A549 (cell line): ENCODE measurements around the gene TAF11L14. TPM values are rescaled to one million over a fixed set of nuclear protein-coding genes. Genes with fewer than 3 reads are reported as not detected.
"Not testable (repeated sequence)": the region's sequence is repeated elsewhere in the genome, so short reads cannot be mapped to it uniquely, and the experiment has no call there.

ENCODE experiments used
- ATAC-seq, 2 experiments: fragments of 200-7000 bp in 1 of 2; fragments of >200 bp in 1 of 2; cut with Nextera tagmentation in 1 of 2; cut with Tn5 transposase in 1 of 2; 3 replicates each; pipeline versions ENCODE4 v1.8.0 to v1.9.1; 2018 to 2020; ENCODE audit warnings: mild to moderate bottlenecking in 1 of 2, moderate library complexity in 1 of 2
- CTCF ChIA-PET: fragments of 300-600 bp; sonication (Branson Sonifier 250); formaldehyde crosslinking; extraction: SDS; loops from one replicate; lab custom pipeline; 2021; ENCODE audit warnings: antibody characterized with exemption, inconsistent platforms; lab: Yijun Ruan, JAX
- POLR2A ChIA-PET: fragments of 350-600 bp; formaldehyde crosslinking; extraction: SDS; loops from one replicate; lab custom pipeline; 2021; ENCODE audit warnings: antibody characterized with exemption, inconsistent platforms; lab: Yijun Ruan, JAX
- DNase-seq, 2 experiments: peaks; one replicate each; pipeline versions ENCODE4 v3.0.0 to v3.0.0-alpha.2; 2011 to 2016; ENCODE audit warnings: low read depth in 1 of 2, low spot score in 1 of 2
- FAIRE-seq: peaks from 2 replicates; lab custom pipeline; 2011; peaks lifted over from hg19 to GRCh38; lab: Jason Lieb, UNC
- H3K27ac ChIP-seq, 2 experiments: fragments of >200 bp; sonication (Bioruptor Twin); formaldehyde crosslinking; 3 replicates each; pipeline ENCODE4 v1.5.1; 2016 to 2017
- H3K4me1 ChIP-seq: fragments of >200 bp; sonication (Bioruptor Twin); formaldehyde crosslinking; 3 replicates; pipeline ENCODE4 v1.6.1; 2016
- H3K4me2 ChIP-seq: fragments of >200 bp; sonication (Bioruptor Twin); formaldehyde crosslinking; 3 replicates; pipeline ENCODE4 v1.6.1; 2016
- H3K4me3 ChIP-seq: fragments of >200 bp; sonication (Bioruptor Twin); formaldehyde crosslinking; 3 replicates; pipeline ENCODE4 v1.5.1; 2016
- H3K9me3 ChIP-seq: fragments of >200 bp; sonication (Bioruptor Twin); formaldehyde crosslinking; 3 replicates; pipeline ENCODE4 v1.6.1; 2016
- BHLHE40 ChIP-seq: IDR thresholded peaks from 2 replicates; pipeline ENCODE4 v1.6.1; 2012; ENCODE audit warnings: low read depth, low read length, inconsistent platforms
- CHD2 ChIP-seq: fragments of 150-350 bp; IDR thresholded peaks from 2 replicates; pipeline ENCODE4 v1.6.1; 2014; ENCODE audit warnings: low read length; ENCODE audit not compliant: partially characterized antibody
- FOSB ChIP-seq: fragments of 250-450 bp; sonication (Bioruptor Pico); IDR thresholded peaks from 2 replicates; pipeline ENCODE4 v1.5.0; 2020; ENCODE audit warnings: mild to moderate bottlenecking, moderate library complexity
- FOXS1 ChIP-seq: fragments of 250-450 bp; sonication (Bioruptor Pico); IDR thresholded peaks from 2 replicates; pipeline ENCODE4 v1.5.0; 2020; ENCODE audit warnings: mild to moderate bottlenecking, moderate library complexity
- HDAC2 ChIP-seq: fragments of 200-600 bp; sonication (generic); IDR thresholded peaks from 2 replicates; pipeline ENCODE4 v1.6.1; 2016
- HOXA7 ChIP-seq: fragments of 250-450 bp; sonication (Bioruptor Pico); IDR thresholded peaks from 2 replicates; pipeline ENCODE4 v1.5.0; 2020; ENCODE audit warnings: mild to moderate bottlenecking, moderate library complexity
- HOXB5 ChIP-seq: fragments of 250-450 bp; sonication (Bioruptor Pico); IDR thresholded peaks from 2 replicates; pipeline ENCODE4 v1.5.0; 2020; ENCODE audit warnings: mild to moderate bottlenecking, moderate library complexity
- JUN ChIP-seq, 2 experiments: fragments of >200 bp; sonication (Bioruptor Twin); formaldehyde crosslinking; IDR thresholded peaks; 2 replicates in 1 of 2; 3 replicates in 1 of 2; pipeline ENCODE4 v1.6.1; 2016 to 2017
- KDM1A ChIP-seq: fragments of 200-600 bp; sonication (generic); IDR thresholded peaks from 2 replicates; pipeline ENCODE4 v1.6.1; 2016; ENCODE audit warnings: low read depth, mild to moderate bottlenecking
- MYC ChIP-seq: IDR thresholded peaks from 2 replicates; pipeline ENCODE4 v1.6.1; 2012; ENCODE audit warnings: mild to moderate bottlenecking, inconsistent platforms, low read length, improper control_type of control experiment, borderline replicate concordance
- NPAS2 ChIP-seq: fragments of 250-450 bp; sonication (Bioruptor Pico); IDR thresholded peaks from 2 replicates; pipeline ENCODE4 v1.8.0; 2022; ENCODE audit warnings: mild to moderate bottlenecking, moderate library complexity, borderline replicate concordance
- POLR2A ChIP-seq: IDR thresholded peaks from 2 replicates; pipeline ENCODE4 v1.6.1; 2012; ENCODE audit warnings: mild to moderate bottlenecking, low read length
- RAD21 ChIP-seq, 2 experiments: fragments of >200 bp in 1 of 2; sonication (Bioruptor Twin) in 1 of 2; formaldehyde crosslinking in 1 of 2; IDR thresholded peaks in 1 of 2; conservative IDR thresholded peaks in 1 of 2; 2 replicates in 1 of 2; 3 replicates in 1 of 2; pipeline ENCODE4 v1.6.1; 2012 to 2018; ENCODE audit warnings: inconsistent platforms in 1 of 2
- RCOR1 ChIP-seq: fragments of 150-350 bp; IDR thresholded peaks from 2 replicates; pipeline ENCODE4 v1.6.1; 2014; ENCODE audit warnings: antibody characterized with exemption, low read length, low read depth
- TFCP2L1 ChIP-seq: fragments of 250-450 bp; sonication (Bioruptor Pico); IDR thresholded peaks from 2 replicates; pipeline ENCODE4 v1.5.0; 2021; ENCODE audit warnings: mild to moderate bottlenecking
- ZC3H11A ChIP-seq: fragments of 450-650 bp; IDR thresholded peaks from 2 replicates; pipeline ENCODE4 v1.6.1; 2014; ENCODE audit warnings: antibody characterized with exemption, mild to moderate bottlenecking
- ZNF302 ChIP-seq: fragments of 250-450 bp; sonication (Bioruptor Pico); IDR thresholded peaks from 2 replicates; pipeline ENCODE4 v1.9.0; 2021; ENCODE audit warnings: inconsistent platforms, mild to moderate bottlenecking, moderate library complexity
- WGBS: methylation state at CpG from one replicate; pipeline ENCODE4 v1.1.6; 2017; ENCODE audit errors: missing lambda C conversion rate; 5-methylcytosine and 5-hydroxymethylcytosine counted together
- polyA plus RNA-seq, 4 experiments: library from polyadenylated mRNA; depleted of rRNA in 3 of 4; stranded (reverse); fragments of >200 nt; fragmentation: RNase III in 1 of 4; extraction: RNeasy Plus Mini Kit Qiagen cat#74134 plus additional on column Dnase treatment in 1 of 4; gene quantifications; 2 replicates in 3 of 4; 3 replicates in 1 of 4; pipeline ENCODE4 v1.2.3, GENCODE V29; 2011 to 2017
- TF ChIP-seq, protein P1 (sequence below): IDR thresholded peaks from 2 replicates; pipeline ENCODE4 v1.6.1; 2012
- TF ChIP-seq, protein P2 (sequence below): fragments of 200-600 bp; sonication (generic); IDR thresholded peaks from 2 replicates; pipeline ENCODE4 v1.6.1; 2016; ENCODE audit warnings: antibody characterized with exemption, mild to moderate bottlenecking, moderate library complexity
- TF ChIP-seq, protein P3 (sequence below): fragments of >200 bp; sonication (Bioruptor Twin); formaldehyde crosslinking; IDR thresholded peaks from 3 replicates; pipeline ENCODE4 v1.5.1; 2016
- TF ChIP-seq, protein P4 (sequence below): fragments of 150-350 bp; IDR thresholded peaks from 2 replicates; pipeline ENCODE4 v1.6.1; 2014; ENCODE audit warnings: low read depth, mild to moderate bottlenecking, low read length

TAF11L14 gene
- polyA plus RNA-seq, 2 of the 4 experiments (the other 2 are of a cell fraction) = 0.14 TPM; not detected in 1

DNA sequence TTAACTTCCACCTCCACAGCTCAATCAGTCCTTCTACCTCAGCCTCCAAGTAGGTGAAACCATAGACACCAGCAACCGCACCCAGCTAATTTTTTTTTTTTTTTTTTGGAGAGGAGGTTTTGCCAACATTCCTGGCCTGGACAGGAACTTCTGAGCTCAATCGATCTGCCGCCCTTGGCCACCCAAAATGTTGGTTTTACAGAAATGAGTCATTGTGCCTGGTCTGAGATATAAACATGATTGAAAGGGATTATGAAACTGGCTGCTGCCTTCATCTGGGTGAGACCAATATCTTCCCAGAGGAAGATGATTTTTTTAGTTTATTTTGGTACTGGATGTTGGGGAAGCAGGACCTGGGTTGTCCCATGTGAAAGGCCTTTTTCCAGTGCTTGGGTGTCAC is 14.9 kb upstream of the TAF11L14 start:
- no peak for TF ChIP-seq RAD21 (conservative IDR thresholded peaks at IDR 0.05 in 1 of 2, IDR thresholded peaks at IDR 0.05 in 1 of 2)
- no peak for TF ChIP-seq NPAS2
- no peak for TF ChIP-seq FOSB (CRISPR knock-in tag)
- TF ChIP-seq FOXS1 = no peak
- TF ChIP-seq, all 56 proteins: peak for 0
- Histone ChIP-seq H3K27ac (peak overlapping the region in 1 of 2 experiments; percentile 55; a peak in 2 of 6 replicates), H3K9me3 (no peaks in the 10 kb centered on the region), H3K4me3 (no peak overlapping the region), H3K4me2 (peak overlapping the region; percentile 5; the same call in 2 of the 3 replicates), H3K4me1 (peaks cover 7% of the 10 kb centered on the region)
- CTCF ChIA-PET = no interaction called here
- peak in 1 of 2 experiments; percentile 7 for DNase-seq
- 36% methylated on average over 3 of the region's 3 CpGs for WGBS
- FAIRE-seq = no peak
- ATAC-seq = no peak
- POLR2A ChIA-PET = no interaction called here

DNA sequence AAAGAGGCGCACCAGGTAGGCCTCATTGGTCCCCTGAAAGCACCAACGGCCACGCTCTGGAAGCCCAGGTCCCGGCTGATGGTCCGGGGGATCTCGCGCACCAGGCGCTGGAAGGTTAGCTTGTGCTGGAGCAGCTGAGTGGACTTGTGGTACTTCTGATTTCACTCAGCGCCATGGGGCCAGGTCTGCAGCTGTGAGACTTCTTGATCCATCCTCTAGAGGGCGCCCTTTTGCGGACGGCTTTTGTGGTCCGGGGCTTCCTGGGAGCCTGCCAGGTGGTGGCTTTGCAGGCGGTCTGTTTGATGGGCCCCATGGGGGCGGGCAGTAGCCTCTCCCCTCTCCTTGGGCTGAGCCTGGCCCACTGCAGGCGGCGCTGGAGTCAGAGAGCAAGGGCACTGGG is 13.6 kb upstream of the TAF11L14 start:
- CTCF ChIA-PET = interaction anchor here (0.5 kb wide), 1 partner anchor 742 kb away, joined by 4 read pairs; no protein-coding TSS in a partner anchor
- WGBS = 93% methylated on average over 11 of the region's 17 CpGs

DNA sequence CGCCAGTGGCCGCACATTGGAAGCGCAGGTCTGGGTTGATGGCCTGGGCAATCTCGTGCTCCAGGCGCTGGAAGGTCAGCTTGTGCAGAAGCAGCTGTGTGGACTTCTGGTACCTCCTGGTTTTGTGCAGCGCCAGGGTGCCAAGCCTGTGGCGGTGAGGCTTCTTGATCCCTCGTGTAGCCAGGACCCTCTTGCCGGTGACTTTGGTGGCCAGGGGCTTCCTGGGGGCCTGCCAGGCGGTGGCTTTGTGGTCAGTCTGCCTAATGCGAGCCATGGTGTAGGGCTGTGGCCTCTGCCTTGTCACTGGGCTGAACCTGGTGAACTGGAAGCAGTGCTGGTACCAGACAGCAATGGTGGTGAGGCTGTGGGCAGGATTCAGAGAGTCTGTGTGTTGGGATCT is 8.6 kb upstream of the TAF11L14 start:
- H3K4me2 ChIP-seq = no peak overlapping the region
- 85% methylated on average over 5 of the region's 11 CpGs for WGBS
- no peak overlapping the region for H3K4me3 ChIP-seq
- CTCF ChIA-PET = no interaction called here
- DNase-seq = no peak
- no peak overlapping the region for H3K27ac ChIP-seq
- H3K9me3 ChIP-seq = no peaks in the 10 kb centered on the region
- no peak for ATAC-seq
- FAIRE-seq = no peak
- TF ChIP-seq TFCP2L1 (CRISPR knock-in tag) (no peak), HOXA7 (CRISPR knock-in tag) (no peak), HOXB5 (no peak), HDAC2 (no peak), MYC (no peak), FOXS1 (no peak), POLR2A (no peak), RCOR1 (no peak), KDM1A (no peak), JUN (IDR thresholded peaks at IDR 0.05) (no peak), BHLHE40 (no peak), ZC3H11A (no peak)
- TF ChIP-seq, protein P1, sequence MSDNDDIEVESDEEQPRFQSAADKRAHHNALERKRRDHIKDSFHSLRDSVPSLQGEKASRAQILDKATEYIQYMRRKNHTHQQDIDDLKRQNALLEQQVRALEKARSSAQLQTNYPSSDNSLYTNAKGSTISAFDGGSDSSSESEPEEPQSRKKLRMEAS = no peak
- TF ChIP-seq, protein P2, sequence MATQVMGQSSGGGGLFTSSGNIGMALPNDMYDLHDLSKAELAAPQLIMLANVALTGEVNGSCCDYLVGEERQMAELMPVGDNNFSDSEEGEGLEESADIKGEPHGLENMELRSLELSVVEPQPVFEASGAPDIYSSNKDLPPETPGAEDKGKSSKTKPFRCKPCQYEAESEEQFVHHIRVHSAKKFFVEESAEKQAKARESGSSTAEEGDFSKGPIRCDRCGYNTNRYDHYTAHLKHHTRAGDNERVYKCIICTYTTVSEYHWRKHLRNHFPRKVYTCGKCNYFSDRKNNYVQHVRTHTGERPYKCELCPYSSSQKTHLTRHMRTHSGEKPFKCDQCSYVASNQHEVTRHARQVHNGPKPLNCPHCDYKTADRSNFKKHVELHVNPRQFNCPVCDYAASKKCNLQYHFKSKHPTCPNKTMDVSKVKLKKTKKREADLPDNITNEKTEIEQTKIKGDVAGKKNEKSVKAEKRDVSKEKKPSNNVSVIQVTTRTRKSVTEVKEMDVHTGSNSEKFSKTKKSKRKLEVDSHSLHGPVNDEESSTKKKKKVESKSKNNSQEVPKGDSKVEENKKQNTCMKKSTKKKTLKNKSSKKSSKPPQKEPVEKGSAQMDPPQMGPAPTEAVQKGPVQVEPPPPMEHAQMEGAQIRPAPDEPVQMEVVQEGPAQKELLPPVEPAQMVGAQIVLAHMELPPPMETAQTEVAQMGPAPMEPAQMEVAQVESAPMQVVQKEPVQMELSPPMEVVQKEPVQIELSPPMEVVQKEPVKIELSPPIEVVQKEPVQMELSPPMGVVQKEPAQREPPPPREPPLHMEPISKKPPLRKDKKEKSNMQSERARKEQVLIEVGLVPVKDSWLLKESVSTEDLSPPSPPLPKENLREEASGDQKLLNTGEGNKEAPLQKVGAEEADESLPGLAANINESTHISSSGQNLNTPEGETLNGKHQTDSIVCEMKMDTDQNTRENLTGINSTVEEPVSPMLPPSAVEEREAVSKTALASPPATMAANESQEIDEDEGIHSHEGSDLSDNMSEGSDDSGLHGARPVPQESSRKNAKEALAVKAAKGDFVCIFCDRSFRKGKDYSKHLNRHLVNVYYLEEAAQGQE = no peak
- no peaks in the 10 kb centered on the region for H3K4me1 ChIP-seq
- POLR2A ChIA-PET = no interaction called here

More for the DNA sequence above, 13.6 kb upstream of the TAF11L14 start:
- no peak overlapping the region for H3K4me2 ChIP-seq
- ATAC-seq (no peak), DNase-seq (peak in 1 of 2 experiments; percentile 4), FAIRE-seq (no peak)
- peak overlapping the region in 1 of 2 experiments; percentile 24; a peak in 1 of 6 replicates for H3K27ac ChIP-seq
- no peaks in the 10 kb centered on the region for H3K9me3 ChIP-seq
- TF ChIP-seq RAD21 (conservative IDR thresholded peaks at IDR 0.05 in 1 of 2, IDR thresholded peaks at IDR 0.05 in 1 of 2) (no peak), CHD2 (no peak), ZNF302 (no peak)
- TF ChIP-seq, protein P3, sequence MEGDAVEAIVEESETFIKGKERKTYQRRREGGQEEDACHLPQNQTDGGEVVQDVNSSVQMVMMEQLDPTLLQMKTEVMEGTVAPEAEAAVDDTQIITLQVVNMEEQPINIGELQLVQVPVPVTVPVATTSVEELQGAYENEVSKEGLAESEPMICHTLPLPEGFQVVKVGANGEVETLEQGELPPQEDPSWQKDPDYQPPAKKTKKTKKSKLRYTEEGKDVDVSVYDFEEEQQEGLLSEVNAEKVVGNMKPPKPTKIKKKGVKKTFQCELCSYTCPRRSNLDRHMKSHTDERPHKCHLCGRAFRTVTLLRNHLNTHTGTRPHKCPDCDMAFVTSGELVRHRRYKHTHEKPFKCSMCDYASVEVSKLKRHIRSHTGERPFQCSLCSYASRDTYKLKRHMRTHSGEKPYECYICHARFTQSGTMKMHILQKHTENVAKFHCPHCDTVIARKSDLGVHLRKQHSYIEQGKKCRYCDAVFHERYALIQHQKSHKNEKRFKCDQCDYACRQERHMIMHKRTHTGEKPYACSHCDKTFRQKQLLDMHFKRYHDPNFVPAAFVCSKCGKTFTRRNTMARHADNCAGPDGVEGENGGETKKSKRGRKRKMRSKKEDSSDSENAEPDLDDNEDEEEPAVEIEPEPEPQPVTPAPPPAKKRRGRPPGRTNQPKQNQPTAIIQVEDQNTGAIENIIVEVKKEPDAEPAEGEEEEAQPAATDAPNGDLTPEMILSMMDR = peak; percentile 9; the same call in 1 of the 3 replicates
- TF ChIP-seq, protein P4, sequence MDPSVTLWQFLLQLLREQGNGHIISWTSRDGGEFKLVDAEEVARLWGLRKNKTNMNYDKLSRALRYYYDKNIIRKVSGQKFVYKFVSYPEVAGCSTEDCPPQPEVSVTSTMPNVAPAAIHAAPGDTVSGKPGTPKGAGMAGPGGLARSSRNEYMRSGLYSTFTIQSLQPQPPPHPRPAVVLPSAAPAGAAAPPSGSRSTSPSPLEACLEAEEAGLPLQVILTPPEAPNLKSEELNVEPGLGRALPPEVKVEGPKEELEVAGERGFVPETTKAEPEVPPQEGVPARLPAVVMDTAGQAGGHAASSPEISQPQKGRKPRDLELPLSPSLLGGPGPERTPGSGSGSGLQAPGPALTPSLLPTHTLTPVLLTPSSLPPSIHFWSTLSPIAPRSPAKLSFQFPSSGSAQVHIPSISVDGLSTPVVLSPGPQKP = no peak
- peaks cover 7% of the 10 kb centered on the region for H3K4me1 ChIP-seq
- POLR2A ChIA-PET = no interaction called here
- H3K4me3 ChIP-seq = no peak overlapping the region

DNA sequence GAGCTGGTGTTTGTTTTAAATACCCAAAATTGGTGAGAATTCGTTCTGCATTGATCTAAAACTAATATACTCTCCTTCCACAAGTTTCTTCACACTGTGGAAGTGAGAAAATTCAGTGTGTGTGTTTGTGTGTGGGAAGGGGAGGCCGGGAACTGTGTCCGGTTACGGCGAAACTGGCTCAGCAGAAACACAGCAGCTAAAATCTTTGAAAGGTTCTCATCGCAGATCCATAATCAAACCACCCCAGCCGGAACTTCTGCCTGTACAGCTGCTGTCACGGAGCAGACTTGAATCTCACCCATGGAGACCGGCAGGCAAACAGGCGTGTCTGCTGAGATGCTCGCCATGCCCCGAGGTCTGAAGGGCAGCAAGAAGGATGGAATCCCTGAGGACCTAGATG is 2.5 kb upstream of the TAF11L14 start, which contains the start of gene TAF11L13:
TSS of gene TAF11L13 (plus strand) at position 301 of the 400 bp plus-strand sequence.
- WGBS = 75% methylated on average over 8 of the region's 12 CpGs

DNA sequence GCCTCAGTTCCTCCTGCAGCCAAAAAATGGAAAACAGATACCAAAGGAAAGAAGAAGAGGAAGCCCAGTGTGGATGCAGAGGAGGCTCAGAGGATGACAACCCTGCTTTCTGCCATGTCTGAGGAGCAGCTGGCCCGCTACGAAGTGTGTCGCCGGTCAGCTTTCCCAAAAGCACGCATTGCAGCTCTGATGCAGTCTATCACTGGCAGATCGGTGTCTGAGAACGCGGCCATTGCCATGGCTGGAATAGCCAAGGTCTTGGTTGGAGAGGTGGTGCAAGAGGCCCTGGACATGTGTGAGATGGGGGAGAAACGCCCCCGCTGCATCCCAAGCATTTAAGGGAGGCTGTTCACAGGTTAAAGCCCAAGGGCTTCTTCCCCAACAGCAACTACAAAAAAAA is 15.0 kb downstream of the TAF11L14 start:
- ATAC-seq, POLR2A ChIA-PET, DNase-seq, H3K27ac ChIP-seq, H3K4me3 ChIP-seq, H3K4me1 ChIP-seq, H3K4me2 ChIP-seq, H3K9me3 ChIP-seq, FAIRE-seq: not testable (repeated sequence)
- CTCF ChIA-PET = interaction anchor here (1.0 kb wide), 1 partner anchor 10 kb away, joined by 3 read pairs; no protein-coding TSS in a partner anchor
- 86% methylated on average over 10 of the region's 10 CpGs for WGBS

More for the DNA sequence above, 2.5 kb upstream of the TAF11L14 start, which contains the start of gene TAF11L13:
- H3K4me1 ChIP-seq, DNase-seq, FAIRE-seq, H3K9me3 ChIP-seq, ATAC-seq, H3K27ac ChIP-seq, POLR2A ChIA-PET, H3K4me3 ChIP-seq, H3K4me2 ChIP-seq, CTCF ChIA-PET: not testable (repeated sequence)
